ENCODE data around the gene TAOK1.

The TAOK1 gene

DNA sequence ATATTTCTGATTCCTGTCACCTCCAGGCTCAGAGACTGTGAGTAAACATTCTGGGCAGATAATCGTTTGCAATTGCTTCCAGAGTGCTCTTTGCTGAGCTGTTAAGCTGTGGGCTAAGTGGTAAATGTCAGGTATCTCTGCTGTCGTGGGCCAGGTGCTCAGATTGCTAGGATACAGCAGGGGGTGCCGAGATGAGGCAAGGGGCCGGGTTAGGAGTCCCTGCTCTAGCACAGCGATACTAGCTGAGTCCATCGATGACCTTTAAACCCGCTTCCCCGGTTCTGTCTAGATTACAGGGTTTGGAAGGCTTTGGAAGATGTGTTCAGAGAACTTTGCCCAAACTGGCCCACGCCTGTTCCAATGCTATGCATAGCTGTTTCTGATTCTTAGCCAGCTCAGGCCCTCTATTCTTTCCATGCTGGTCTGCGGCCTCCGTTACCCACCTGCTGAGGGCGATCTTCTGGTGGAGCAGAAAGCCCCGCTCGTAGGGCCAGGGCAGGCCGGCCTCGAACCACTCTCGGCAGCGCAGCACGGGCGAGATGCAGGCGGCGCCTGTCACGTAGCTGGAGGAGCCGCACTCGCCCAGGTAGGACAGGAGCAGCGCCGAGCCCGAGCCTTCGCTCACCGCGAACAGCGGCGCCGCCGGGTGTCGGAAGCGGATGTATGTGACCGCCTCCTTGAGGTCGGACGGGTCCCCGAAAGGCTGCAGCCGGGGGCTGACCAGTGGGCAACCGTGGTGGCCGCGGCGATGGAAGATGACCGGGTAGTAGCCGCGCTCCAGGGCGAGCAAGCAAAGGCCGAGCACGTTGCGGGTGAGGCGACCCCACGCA lies 175.7 kb downstream of the TAOK1 start:
- Histone ChIP-seq H3K4me3 (ENCODE audit: low read length, poor library complexity, severe bottlenecking) (peak overlapping the region; percentile 85), H3K36me3 (ENCODE audit: insufficient read depth, low read length) (no peaks in the 10 kb centered on the region), H3K9me3 (ENCODE audit: insufficient read depth, low read depth, low read length) (no peaks in the 10 kb centered on the region), H3F3A (ENCODE audit: low read depth) (0 out of 2 replicates have a peak, but pooled peaks cover 3% of the 10 kb centered on the region), H2AFZ (ENCODE audit: low read length) (peak overlapping the region; percentile 47), H3K9me2 (replicated peaks; ENCODE audit: low read depth, low read length) (no peaks in the 10 kb centered on the region), H3K9ac (ENCODE audit: low read depth, low read length, poor library complexity, severe bottlenecking) (peak overlapping the region; percentile 74), H4K20me1 (ENCODE audit: insufficient read depth, low read length, poor library complexity, severe bottlenecking) (peaks cover 16% of the 10 kb centered on the region), H3K27me3 (ENCODE audit: insufficient read depth, low read length, poor library complexity, severe bottlenecking) (no peaks in the 10 kb centered on the region), H3K4me2 (ENCODE audit: low read depth, low read length, poor library complexity, severe bottlenecking) (peak overlapping the region; percentile 67), H3K79me2 (ENCODE audit: insufficient read depth, low read length) (peaks cover 25% of the 10 kb centered on the region; the same call in 1 of the 2 replicates), H3K4me1 (ENCODE audit: insufficient read depth, low read length, poor library complexity, severe bottlenecking) (peaks cover 17% of the 10 kb centered on the region)
- TF ChIP-seq, protein P1, sequence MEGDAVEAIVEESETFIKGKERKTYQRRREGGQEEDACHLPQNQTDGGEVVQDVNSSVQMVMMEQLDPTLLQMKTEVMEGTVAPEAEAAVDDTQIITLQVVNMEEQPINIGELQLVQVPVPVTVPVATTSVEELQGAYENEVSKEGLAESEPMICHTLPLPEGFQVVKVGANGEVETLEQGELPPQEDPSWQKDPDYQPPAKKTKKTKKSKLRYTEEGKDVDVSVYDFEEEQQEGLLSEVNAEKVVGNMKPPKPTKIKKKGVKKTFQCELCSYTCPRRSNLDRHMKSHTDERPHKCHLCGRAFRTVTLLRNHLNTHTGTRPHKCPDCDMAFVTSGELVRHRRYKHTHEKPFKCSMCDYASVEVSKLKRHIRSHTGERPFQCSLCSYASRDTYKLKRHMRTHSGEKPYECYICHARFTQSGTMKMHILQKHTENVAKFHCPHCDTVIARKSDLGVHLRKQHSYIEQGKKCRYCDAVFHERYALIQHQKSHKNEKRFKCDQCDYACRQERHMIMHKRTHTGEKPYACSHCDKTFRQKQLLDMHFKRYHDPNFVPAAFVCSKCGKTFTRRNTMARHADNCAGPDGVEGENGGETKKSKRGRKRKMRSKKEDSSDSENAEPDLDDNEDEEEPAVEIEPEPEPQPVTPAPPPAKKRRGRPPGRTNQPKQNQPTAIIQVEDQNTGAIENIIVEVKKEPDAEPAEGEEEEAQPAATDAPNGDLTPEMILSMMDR (conservative IDR thresholded peaks at IDR 0.05; ENCODE audit: low read length), result peak; percentile 51
- no peak for TF ChIP-seq EZH2phosphoT487 (IDR thresholded peaks at IDR 0.05; ENCODE audit: borderline replicate concordance)

DNA sequence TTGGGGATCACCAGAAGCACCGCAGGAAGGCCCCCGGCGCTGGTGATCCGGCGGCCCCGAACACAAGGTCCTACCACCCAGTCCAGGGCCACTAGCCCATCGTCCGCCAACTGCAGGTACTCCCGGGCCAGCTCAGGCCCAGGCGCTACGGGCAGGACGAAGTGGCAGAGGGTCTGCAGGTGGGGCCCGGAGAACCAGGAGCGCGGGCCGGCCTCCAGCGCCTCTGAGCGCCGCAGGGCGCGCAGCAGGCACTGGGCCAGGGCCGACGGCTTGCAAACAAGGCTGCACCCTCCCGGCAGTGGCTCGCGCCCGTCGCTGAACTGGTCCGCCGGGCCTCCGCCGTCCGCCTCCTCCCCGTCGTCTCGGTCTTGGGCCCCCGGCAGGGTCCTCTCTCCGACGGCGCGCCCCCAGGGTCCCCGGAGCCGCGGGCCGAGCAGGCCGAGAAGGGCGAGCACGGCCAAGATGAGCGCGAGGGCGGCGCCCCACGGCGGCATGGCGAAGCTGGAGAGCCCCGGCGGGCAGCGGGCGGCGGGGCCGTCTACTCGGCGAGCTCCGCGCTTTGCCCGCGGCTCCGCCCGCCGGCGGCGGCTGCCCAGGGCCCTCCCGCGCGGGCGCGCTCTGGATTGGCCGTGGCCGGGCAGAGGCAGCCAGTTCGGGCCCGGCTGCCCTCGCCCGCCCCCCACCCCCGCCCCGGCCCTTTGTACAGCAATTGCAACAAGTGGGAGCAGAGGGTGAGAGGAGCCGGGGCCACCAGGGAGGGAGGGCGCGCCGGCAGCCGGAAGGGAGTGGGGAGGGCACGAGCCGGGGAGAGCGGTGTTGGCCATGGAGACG lies 176.5 kb downstream of the TAOK1 start, which contains the start of gene ABHD15:
TSS of gene ABHD15 (minus strand) at position 565 of the 831 bp plus-strand sequence. CDS start at position 494, 71 bp downstream.
- H3K9me2 ChIP-seq (replicated peaks; ENCODE audit: low read depth, low read length), result no peaks in the 10 kb centered on the region
- H3K4me3 ChIP-seq (ENCODE audit: low read length, poor library complexity, severe bottlenecking), result peak within 1 kb of the TSS; percentile 85
- peaks cover 16% of the 10 kb centered on the region for H4K20me1 ChIP-seq (ENCODE audit: insufficient read depth, low read length, poor library complexity, severe bottlenecking)
- H3K4me2 ChIP-seq (ENCODE audit: low read depth, low read length, poor library complexity, severe bottlenecking), result peak within 1 kb of the TSS; percentile 67
- H3K27me3 ChIP-seq (ENCODE audit: insufficient read depth, low read length, poor library complexity, severe bottlenecking), result no peaks in the 10 kb centered on the region
- no peak for TF ChIP-seq EZH2phosphoT487 (IDR thresholded peaks at IDR 0.05; ENCODE audit: borderline replicate concordance)
- TF ChIP-seq, protein P1 (conservative IDR thresholded peaks at IDR 0.05; ENCODE audit: low read length), result no peak
- H3K9ac ChIP-seq (ENCODE audit: low read depth, low read length, poor library complexity, severe bottlenecking), result peak within 1 kb of the TSS; percentile 87
- peaks cover 25% of the 10 kb centered on the region; the same call in 1 of the 2 replicates for H3K79me2 ChIP-seq (ENCODE audit: insufficient read depth, low read length)
- no peaks in the 10 kb centered on the region for H3K9me3 ChIP-seq (ENCODE audit: insufficient read depth, low read depth, low read length)
- peaks cover 17% of the 10 kb centered on the region for H3K4me1 ChIP-seq (ENCODE audit: insufficient read depth, low read length, poor library complexity, severe bottlenecking)
- H3F3A ChIP-seq (ENCODE audit: low read depth), result 0 out of 2 replicates have a peak, but pooled peaks cover 3% of the 10 kb centered on the region
- H3K36me3 ChIP-seq (ENCODE audit: insufficient read depth, low read length), result no peaks in the 10 kb centered on the region
- peak within 1 kb of the TSS; percentile 60 for H2AFZ ChIP-seq (ENCODE audit: low read length)

DNA sequence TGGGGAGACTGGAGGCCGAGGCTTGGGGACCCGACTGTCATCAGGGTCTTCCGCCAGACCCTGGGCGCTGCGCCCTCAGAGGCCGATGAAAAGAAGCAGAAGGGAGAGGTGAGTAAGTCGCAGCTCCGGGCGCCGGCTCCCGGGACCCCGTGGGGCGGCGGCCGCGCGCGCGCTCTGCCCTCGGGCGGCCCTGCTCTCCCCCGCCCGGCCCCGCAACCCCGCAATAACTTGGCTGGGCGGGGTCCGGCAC lies 177.1 kb downstream of the TAOK1 start:
- Histone ChIP-seq H2AFZ (ENCODE audit: low read length) (peak overlapping the region; percentile 60), H3K4me2 (ENCODE audit: low read depth, low read length, poor library complexity, severe bottlenecking) (peak overlapping the region; percentile 67), H3K9me2 (replicated peaks; ENCODE audit: low read depth, low read length) (no peaks in the 10 kb centered on the region), H3K4me3 (ENCODE audit: low read length, poor library complexity, severe bottlenecking) (peak overlapping the region; percentile 85), H3K36me3 (ENCODE audit: insufficient read depth, low read length) (no peaks in the 10 kb centered on the region), H3K79me2 (ENCODE audit: insufficient read depth, low read length) (peaks cover 25% of the 10 kb centered on the region; the same call in 1 of the 2 replicates), H3K9me3 (ENCODE audit: insufficient read depth, low read depth, low read length) (no peaks in the 10 kb centered on the region), H3K9ac (ENCODE audit: low read depth, low read length, poor library complexity, severe bottlenecking) (peak overlapping the region; percentile 87), H3F3A (ENCODE audit: low read depth) (0 out of 2 replicates have a peak, but pooled peaks cover 3% of the 10 kb centered on the region), H3K4me1 (ENCODE audit: insufficient read depth, low read length, poor library complexity, severe bottlenecking) (peaks cover 17% of the 10 kb centered on the region), H3K27me3 (ENCODE audit: insufficient read depth, low read length, poor library complexity, severe bottlenecking) (no peaks in the 10 kb centered on the region), H4K20me1 (ENCODE audit: insufficient read depth, low read length, poor library complexity, severe bottlenecking) (peaks cover 16% of the 10 kb centered on the region)
- TF ChIP-seq, protein P1 (conservative IDR thresholded peaks at IDR 0.05; ENCODE audit: low read length), result no peak
- no peak for TF ChIP-seq EZH2phosphoT487 (IDR thresholded peaks at IDR 0.05; ENCODE audit: borderline replicate concordance)
